ENCODE data around the gene SASS6. TPM values are rescaled to one million over a fixed set of nuclear protein-coding genes. Genes with fewer than 3 reads are reported as not detected.

The SASS6 gene
- polyA plus RNA-seq, 1 donor from 2014 or later = 6.4 TPM

GRCh38 chr1:100034470-100034869 is 98.3 kb downstream of the SASS6 start:
- Histone ChIP-seq H3K9me2 (ENCODE audit: insufficient read depth, low read length) (no peaks in the 10 kb centered on the region), H3K9me3 (ENCODE audit: low read length) (no peaks in the 10 kb centered on the region), H3K36me3 (ENCODE audit: insufficient read depth, low read length) (no peaks in the 10 kb centered on the region), H3K79me2 (replicated peaks; ENCODE audit: insufficient read depth, low read length) (peaks cover 22% of the 10 kb centered on the region), H2AFZ (ENCODE audit: low read depth, low read length) (no peak overlapping the region), H3K9ac (ENCODE audit: low read length) (no peak overlapping the region), H3F3A (ENCODE audit: insufficient read depth, low read length, poor library complexity, severe bottlenecking) (no peaks in the 10 kb centered on the region), H3K27me3 (ENCODE audit: insufficient read depth, low read depth, low read length) (no peaks in the 10 kb centered on the region), H3K27ac (ENCODE audit: low read length) (no peak overlapping the region), H4K20me1 (ENCODE audit: insufficient read depth) (no peaks in the 10 kb centered on the region), H3K4me2 (ENCODE audit: low read length) (no peak overlapping the region), H3K4me3 (ENCODE audit: low read length) (no peak overlapping the region)
- TF ChIP-seq POLR2AphosphoS5 (IDR thresholded peaks at IDR 0.05) = no peak
- TF ChIP-seq EP300 (conservative IDR thresholded peaks at IDR 0.05; ENCODE audit: poor library complexity, severe bottlenecking) = no peak
- TF ChIP-seq SMC3 (conservative IDR thresholded peaks at IDR 0.05; ENCODE audit: poor library complexity) = no peak
- TF ChIP-seq REST (IDR thresholded peaks at IDR 0.05; ENCODE audit: borderline replicate concordance) = no peak
- TF ChIP-seq TAF1 (IDR thresholded peaks at IDR 0.05; ENCODE audit: low read depth) = no peak
- TF ChIP-seq RAD21 (conservative IDR thresholded peaks at IDR 0.05) = no peak
- no peak for TF ChIP-seq CTCF (IDR thresholded peaks at IDR 0.05; ENCODE audit: poor library complexity, severe bottlenecking)
- no peak for TF ChIP-seq EZH2 (IDR thresholded peaks at IDR 0.05; ENCODE audit: borderline replicate concordance, insufficient read depth, low read length, poor library complexity, severe bottlenecking)
- no peak for TF ChIP-seq MXI1 (conservative IDR thresholded peaks at IDR 0.05; ENCODE audit: poor library complexity, severe bottlenecking)

Small RNA genes within 50 kb of the gene (small RNA-seq; reads per million reads assigned to genes)
- 0 reads per million in 3 experiments for gene AC093019.1

Other genes starting within 250 kb of the SASS6 start
- gene SLC35A3, start 162.9 kb downstream of the SASS6 start, polyA plus RNA-seq = 26.8 and 28.1 TPM in 2 replicates
- 47.2 and 56.6 TPM in 2 replicates for gene TRMT13, start 233 bp upstream of the SASS6 start, polyA plus RNA-seq
- gene LRRC39, start 45.3 kb upstream of the SASS6 start, polyA plus RNA-seq = 8.0 and 10.3 TPM in 2 replicates
- gene DBT, start 116.9 kb upstream of the SASS6 start, polyA plus RNA-seq = 4.8 and 9.0 TPM in 2 replicates
- 79.7 and 95.2 TPM in 2 replicates for gene RTCA, start 133.3 kb upstream of the SASS6 start, polyA plus RNA-seq
- gene CDC14A, start 219.6 kb upstream of the SASS6 start, polyA plus RNA-seq = 2.7 and 2.9 TPM in 2 replicates

Data from neural cell (in vitro differentiated cells).